Lung (tissue), 12 donors: ENCODE results near the gene PFDN5. TPM values are rescaled to one million over a fixed set of nuclear protein-coding genes. Genes with fewer than 3 reads are reported as not detected.

Experiments used
- ATAC-seq: fragments of 200-7000 bp; cut with Tn5 transposase; one replicate; pipeline ENCODE4 v1.9.1; 2020; ENCODE audit warnings: moderate number of reproducible peaks; ENCODE audit not compliant: insufficient read depth, low FRiP score
- DNase-seq, 3 donors: peaks; one replicate each; pipeline ENCODE4 v3.0.0-alpha.2; 2013 to 2017
- H3K27ac ChIP-seq, 2 donors: one replicate each; pipeline ENCODE4 v1.5.1; 2013; ENCODE audit warnings: mild to moderate bottlenecking in 2 of 2, moderate library complexity in 2 of 2, control low read depth in 1 of 2, inconsistent platforms in 1 of 2, low read depth in 1 of 2, low read length in 1 of 2
- H3K27me3 ChIP-seq, 3 donors: one replicate each; pipeline ENCODE4 v1.5.1; 2013; ENCODE audit warnings: low read length in 2 of 3; ENCODE audit not compliant: control insufficient read depth in 3 of 3, insufficient read depth in 3 of 3
- H3K36me3 ChIP-seq, 4 donors: one replicate each; pipeline ENCODE4 v1.5.1; 2013; ENCODE audit warnings: low read length in 4 of 4, mild to moderate bottlenecking in 1 of 4, moderate library complexity in 1 of 4; ENCODE audit not compliant: control insufficient read depth in 4 of 4, insufficient read depth in 4 of 4
- H3K4me1 ChIP-seq, 5 donors: one replicate each; pipeline ENCODE4 v1.5.1; 2013; ENCODE audit warnings: low read length in 5 of 5, mild to moderate bottlenecking in 2 of 5, moderate library complexity in 1 of 5; ENCODE audit not compliant: control insufficient read depth in 5 of 5, insufficient read depth in 5 of 5
- H3K4me3 ChIP-seq: one replicate; pipeline ENCODE4 v1.5.1; 2013; ENCODE audit warnings: mild to moderate bottlenecking, control low read depth, moderate library complexity
- H3K9ac ChIP-seq, 2 donors: one replicate each; pipeline ENCODE4 v1.5.1; 2013; ENCODE audit warnings: low read length in 2 of 2, control low read depth in 1 of 2; ENCODE audit not compliant: insufficient read depth in 1 of 2
- H3K9me3 ChIP-seq, 4 donors: one replicate each; pipeline ENCODE4 v1.5.1; 2013; ENCODE audit warnings: low read length in 3 of 4, mild to moderate bottlenecking in 1 of 4, moderate library complexity in 1 of 4; ENCODE audit not compliant: control insufficient read depth in 4 of 4, insufficient read depth in 3 of 4
- CTCF ChIP-seq: IDR thresholded peaks from 2 replicates; pipeline ENCODE4 v1.5.1; 2012; ENCODE audit warnings: mild to moderate bottlenecking; ENCODE audit errors: control extremely low read depth, extremely low read depth
- WGBS, 2 donors: extraction: QIAGEN DNeasy Blood & Tissue Kit; methylation state at CpG; one replicate each; pipeline ENCODE4 v1.1.7; 2013; 5-methylcytosine and 5-hydroxymethylcytosine counted together
- polyA plus RNA-seq, 2 donors: library from polyadenylated mRNA; stranded (reverse); fragments of 200-250 nt; gene quantifications; one replicate each; pipeline ENCODE4 v1.2.1, GENCODE V29; 2013
- total RNA-seq, 2 donors: library from RNA; depleted of rRNA in 1 of 2; stranded (reverse); fragments of >200 nt in 1 of 2; gene quantifications; one replicate each; pipeline ENCODE4 v1.2.1, GENCODE V29; 2014 to 2021
- donor health status: control.
- donor health status: control.
- donor health status: Bipolar disorder and iron deficiency.
- donor health status: healthy.
- donor health status: DM: yes; HTN: yes; CAD: no.

PFDN5 gene
- total and polyA plus RNA-seq, 4 donors, result 351 to 1,722 (median 505) TPM

GRCh38 chr12:53344824-53345485, 49.6 kb downstream of the PFDN5 start:
- DNase-seq (peak; percentile 93 to 94 (median 93)), ATAC-seq (peak; percentile 81)
- TF ChIP-seq CTCF, result peak; percentile 53
- peaks cover 0 to 3% (median 0%) of the 10 kb centered on the region in 3 donors for H3K27me3 ChIP-seq
- no peaks in the 10 kb centered on the region for H3K36me3 ChIP-seq
- peak overlapping the region; percentile 63 to 86 for H3K9ac ChIP-seq
- H3K4me3 ChIP-seq, result peak overlapping the region; percentile 16
- peaks cover 0 to 15% (median 3%) of the 10 kb centered on the region in 5 donors for H3K4me1 ChIP-seq
- peak overlapping the region; percentile 72 to 81 for H3K27ac ChIP-seq
- WGBS, 2 donors, result 1 to 2% methylated on average over 33 to 50 of the region's 50 CpGs
- H3K9me3 ChIP-seq, result no peaks in the 10 kb centered on the region

GRCh38 chr12:53345486-53346188, 50.3 kb downstream of the PFDN5 start:
- peaks cover 0 to 3% (median 0%) of the 10 kb centered on the region in 3 donors for H3K27me3 ChIP-seq
- DNase-seq, result peak in 2 of 3 donors; percentile 52 to 68
- H3K36me3 ChIP-seq, result no peaks in the 10 kb centered on the region
- H3K27ac ChIP-seq, result peak overlapping the region; percentile 72 to 81
- H3K9me3 ChIP-seq, result no peaks in the 10 kb centered on the region
- no peak overlapping the region for H3K9ac ChIP-seq
- whole genome bisulfite sequencing, 2 donors, result 39 to 43% methylated on average over 10 of the region's 10 CpGs
- TF ChIP-seq CTCF, result no peak
- peaks cover 0 to 15% (median 3%) of the 10 kb centered on the region in 5 donors for H3K4me1 ChIP-seq
- ATAC-seq, result no peak
- H3K4me3 ChIP-seq, result no peak overlapping the region

- H3K9me3 ChIP-seq, result no peaks in the 10 kb centered on the region
- H3K27me3 ChIP-seq, result no peaks in the 10 kb centered on the region
- H3K36me3 ChIP-seq, result no peaks in the 10 kb centered on the region
- H3K9ac ChIP-seq, result no peak overlapping the region
- H3K4me3 ChIP-seq, result no peak overlapping the region
- peak overlapping the region in 1 of 2 donors; percentile 5 for H3K27ac ChIP-seq
- no peak for TF ChIP-seq CTCF
- peaks cover 0 to 15% (median 3%) of the 10 kb centered on the region in 5 donors for H3K4me1 ChIP-seq
- DNase-seq (no peak), ATAC-seq (no peak)
- 43 to 87% methylated on average over 1 of the region's 1 CpG for WGBS, 2 donors
These were observed 51.1 kb downstream of the PFDN5 start for GRCh38 chr12:53346491-53346890.
